GM19468 (cell line): ENCODE data around the gene IRF2BP1.

Experiments
- ATAC-seq: cut with Tn5 transposase; IDR thresholded peaks from one replicate; pipeline ENCODE4 v1.9.1; 2021; ENCODE audit warnings: mild to moderate bottlenecking, moderate library complexity, moderate number of reproducible peaks; ENCODE audit not compliant: unreplicated experiment; ENCODE audit errors: extremely low read depth

IRF2BP1 gene, protein sequence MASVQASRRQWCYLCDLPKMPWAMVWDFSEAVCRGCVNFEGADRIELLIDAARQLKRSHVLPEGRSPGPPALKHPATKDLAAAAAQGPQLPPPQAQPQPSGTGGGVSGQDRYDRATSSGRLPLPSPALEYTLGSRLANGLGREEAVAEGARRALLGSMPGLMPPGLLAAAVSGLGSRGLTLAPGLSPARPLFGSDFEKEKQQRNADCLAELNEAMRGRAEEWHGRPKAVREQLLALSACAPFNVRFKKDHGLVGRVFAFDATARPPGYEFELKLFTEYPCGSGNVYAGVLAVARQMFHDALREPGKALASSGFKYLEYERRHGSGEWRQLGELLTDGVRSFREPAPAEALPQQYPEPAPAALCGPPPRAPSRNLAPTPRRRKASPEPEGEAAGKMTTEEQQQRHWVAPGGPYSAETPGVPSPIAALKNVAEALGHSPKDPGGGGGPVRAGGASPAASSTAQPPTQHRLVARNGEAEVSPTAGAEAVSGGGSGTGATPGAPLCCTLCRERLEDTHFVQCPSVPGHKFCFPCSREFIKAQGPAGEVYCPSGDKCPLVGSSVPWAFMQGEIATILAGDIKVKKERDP

DNA sequence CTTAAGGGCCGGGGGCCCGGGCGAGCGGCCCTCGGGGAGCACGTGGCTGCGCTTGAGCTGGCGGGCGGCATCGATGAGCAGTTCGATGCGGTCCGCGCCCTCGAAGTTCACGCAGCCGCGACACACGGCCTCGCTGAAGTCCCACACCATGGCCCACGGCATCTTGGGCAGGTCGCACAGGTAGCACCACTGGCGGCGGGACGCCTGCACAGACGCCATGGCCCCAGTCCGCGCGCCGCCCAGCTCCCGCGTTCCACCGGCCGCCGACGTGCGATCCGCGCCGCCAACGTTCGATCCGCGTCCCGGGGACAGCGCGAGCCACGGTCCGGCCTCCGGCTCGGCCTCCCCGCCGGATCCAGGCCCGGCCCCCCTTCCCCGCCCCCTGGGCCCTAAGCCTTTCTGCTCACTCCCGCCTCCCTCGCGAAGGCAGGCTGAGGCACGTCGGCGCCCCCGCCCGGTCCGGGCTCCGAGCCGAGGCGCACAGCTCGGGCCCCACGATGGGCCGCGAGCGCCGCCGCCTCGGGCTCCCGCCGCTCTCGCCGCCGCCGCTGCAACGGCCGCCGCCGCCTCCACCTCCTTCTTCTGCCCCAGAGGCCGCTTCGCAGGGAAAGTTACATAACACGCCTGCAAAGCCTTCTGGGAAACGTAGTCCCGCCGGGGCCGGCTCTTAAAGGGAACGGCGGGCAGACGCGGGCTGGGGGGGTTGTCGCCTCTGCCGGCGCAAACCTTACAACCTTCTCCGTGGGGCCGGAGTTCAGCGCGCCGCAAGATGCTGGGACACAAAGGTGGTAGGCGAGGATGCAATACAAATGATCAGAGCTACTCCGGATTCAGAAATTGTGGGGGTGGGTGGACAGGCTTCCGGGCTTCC, at the start of gene IRF2BP1:
IRF2BP1 (minus strand) TSS at position 586 of the 871 bp plus-strand sequence; CDS start at position 219, 367 bp downstream.
- no peak for ATAC-seq

DNA sequence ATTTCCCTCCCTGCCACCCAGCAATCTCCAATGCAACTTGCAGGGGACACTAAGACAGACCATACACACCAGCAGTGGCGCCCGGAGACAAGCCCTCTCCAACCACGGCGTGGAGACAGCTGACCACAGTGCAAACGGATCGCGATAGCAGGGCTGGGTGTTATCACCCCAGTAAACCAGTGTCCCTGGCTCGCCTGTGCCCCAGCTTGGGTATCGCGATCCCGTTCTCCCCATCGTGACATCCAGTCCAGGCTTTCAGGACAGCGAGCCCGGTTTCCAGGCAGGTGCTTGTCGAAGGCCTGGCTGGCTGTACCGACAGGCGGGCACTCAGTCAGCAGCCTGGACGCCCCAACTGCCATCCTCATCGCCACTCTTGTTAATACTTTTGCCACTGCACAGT, 49.3 kb upstream of the IRF2BP1 start:
- no peak for ATAC-seq

DNA sequence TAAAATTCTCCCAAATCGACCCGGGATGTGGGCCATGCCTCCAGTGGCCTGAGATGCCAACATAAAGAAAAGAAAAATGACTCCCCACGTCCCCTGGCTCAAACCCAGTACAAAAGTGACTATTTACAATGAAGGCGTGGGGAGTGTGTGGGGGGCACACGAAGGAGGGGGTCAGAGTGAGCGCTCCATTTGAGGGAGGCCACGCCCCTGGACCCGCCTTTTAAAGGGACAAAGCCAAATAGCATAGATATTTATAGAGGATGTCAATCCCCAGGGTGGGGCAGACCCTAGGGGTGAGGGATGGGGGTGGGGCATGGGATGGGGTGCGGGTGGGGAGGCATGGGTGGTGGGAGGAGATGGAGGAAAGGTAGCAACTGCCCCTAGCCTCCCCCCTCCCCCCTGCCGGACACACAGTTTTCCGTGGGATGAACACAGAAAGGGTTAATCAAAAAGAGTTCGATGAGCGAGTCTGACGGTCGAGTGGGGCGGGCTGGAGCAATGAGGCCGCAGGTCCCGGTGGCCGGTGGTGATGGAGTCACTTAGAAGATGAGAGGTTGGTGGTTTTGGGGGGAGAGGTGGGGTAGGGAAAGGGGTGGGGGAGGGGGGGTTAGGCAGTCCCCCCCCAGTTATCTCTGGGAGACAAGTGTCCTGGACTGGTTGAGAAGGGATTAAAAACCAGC, 48.8 kb upstream of the IRF2BP1 start:
- ATAC-seq = no peak

DNA sequence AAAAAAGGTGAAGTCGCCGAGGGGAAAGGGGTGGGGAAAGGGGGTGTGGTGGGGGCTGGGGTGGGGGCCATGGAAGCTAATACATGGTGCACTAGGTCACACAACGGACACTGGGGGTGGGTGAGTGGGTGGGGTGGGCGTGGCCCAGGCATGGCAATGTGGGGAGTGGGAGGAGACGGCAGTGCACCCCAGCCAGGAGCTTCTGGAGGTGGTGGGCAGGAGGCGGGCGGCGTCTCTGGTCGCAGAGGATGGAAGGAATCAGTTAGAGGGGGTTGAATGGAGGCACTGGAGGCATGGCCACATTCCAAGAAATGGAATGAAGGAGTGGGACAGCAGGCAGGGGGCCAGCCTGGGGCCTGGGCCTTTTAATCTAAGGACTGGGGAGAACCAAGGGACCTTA, 47.8 kb upstream of the IRF2BP1 start:
- no peak for ATAC-seq

DNA sequence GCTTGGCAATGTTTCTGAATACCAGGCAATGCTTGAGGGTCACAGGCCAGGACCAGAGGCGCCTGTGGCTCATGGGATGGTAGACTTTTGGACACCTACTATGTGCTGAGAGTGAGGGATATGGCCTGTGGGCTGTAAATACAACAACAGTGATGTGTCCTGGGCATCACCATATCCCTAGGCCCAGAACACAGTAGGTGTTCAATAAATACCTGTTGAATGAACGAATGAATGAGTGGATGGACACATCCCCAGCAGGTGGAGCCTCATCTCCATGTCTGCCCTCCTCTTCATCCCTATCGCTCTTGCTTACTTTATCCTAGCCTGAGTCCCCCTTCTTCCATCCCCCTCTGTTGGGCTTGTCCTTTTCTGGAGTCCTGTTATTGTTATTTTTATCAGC, 45.1 kb upstream of the IRF2BP1 start:
- ATAC-seq = no peak

DNA sequence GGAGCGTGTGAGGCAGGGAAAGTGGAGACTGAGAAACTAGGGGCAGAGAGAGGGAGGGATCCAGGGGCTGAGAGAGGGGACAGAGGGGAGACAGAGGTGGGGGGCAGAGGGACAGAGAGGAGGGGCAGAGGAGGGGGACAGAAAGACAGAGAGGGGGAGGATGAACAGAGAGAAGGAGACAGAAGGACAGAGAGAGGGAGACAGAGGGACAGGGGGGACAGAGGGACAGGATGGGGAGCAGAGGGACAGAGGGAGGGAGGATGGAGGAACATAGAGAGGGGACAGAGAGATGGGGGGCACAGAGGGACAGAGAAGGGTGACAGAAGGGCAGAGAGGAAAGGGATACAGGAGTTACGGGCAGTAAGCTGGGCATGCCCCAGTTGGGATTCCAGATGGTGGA, 43.3 kb upstream of the IRF2BP1 start:
- ATAC-seq = no peak

DNA sequence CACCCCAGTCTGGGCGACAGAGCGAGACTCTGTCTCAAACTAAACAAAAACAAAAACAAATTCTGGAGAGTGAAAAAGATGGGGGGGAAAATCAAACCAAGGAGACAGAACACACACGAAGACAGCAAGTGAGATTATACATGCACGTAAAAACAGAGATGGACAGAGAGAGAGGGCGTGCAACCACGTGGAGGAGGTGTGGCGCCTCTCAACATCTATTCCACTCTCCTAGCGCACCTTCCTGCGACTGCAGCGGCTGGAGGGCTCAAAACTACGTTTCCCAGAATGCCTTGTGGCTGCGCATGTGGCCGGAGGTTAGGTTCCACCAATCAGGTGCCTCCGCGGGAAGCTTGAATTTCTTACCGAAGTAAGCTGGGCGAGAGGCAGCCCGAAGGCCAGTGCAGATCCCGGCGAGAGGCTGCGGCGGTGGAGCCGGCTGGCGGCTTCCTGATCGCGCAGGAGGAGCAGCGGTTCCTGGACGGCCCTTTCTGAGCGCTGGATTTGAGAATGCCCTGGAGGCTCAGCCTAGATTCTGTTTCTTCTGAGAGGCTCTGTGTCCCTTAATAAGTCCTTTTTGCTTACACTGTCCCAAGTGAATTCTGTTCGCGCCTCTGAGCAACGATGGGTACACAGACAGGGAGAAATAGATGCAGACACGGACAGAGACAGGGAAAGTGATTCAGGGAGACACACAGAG, 41.8 kb upstream of the IRF2BP1 start:
- ATAC-seq = no peak

DNA sequence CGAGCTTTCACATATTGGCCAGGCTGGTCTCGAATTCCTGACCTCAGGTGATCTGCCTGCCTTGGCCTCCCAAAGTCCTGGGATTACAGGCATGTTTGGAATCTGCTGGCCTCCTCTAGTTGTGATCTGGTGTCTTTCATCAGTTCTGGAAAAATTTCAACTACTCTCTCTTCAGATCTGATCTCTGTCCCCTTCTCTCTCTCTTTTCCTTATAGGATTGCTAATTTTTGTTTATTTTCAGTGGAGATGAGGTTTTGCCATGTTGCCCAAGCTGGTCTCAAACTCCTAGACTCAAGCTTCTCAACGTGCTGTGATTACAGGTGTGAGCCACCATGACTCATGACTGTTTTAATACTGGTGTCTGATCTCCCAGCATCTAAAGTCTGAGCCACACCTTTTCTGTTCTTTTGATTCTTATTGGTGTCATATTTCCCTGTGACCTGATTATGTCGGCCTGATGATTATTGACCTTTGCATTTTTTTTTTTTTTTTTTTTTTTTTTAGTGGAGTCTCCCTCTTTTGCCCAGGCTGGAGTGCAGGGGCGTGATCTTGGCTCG, 39.0 kb upstream of the IRF2BP1 start:
- no peak for ATAC-seq

DNA sequence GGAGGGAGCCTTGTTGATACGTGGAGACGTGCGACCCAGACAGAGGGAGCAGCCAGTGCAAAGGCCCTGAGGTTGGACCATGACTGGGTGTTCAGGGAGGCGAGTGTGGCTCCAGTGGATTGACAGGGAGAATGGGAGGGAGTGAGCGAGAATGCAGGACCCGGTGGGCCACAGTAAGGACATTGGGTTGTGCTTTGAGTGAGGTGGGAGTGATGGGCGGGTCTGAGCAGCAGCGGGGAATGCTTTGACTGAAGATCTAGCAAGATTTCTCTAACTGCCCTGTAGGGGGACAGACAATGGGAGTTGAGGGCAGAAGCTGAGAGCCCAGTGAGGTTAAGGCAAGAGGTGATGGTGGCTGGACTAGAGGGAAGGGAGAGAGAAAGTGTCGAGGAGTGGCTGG, 36.3 kb upstream of the IRF2BP1 start:
- ATAC-seq = no peak

DNA sequence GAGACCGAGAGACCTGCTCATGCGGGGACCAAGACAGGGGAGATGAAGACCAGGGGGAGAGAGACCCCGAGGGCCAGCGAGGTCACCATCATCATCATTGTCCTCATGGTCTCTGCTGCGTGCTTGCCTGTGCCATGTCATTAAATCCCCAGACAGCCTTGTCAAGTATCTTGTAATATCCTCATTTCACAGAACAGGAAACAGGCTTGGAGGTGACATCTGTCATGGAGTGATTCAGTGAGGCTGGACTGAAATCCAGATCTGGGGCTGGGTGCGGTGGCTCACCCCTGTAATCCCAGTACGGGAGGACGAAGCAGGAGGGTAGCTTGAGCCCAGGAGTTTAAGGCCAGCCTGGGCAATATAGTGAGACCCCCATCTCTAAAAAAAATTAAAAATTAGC, 34.5 kb upstream of the IRF2BP1 start:
- no peak for ATAC-seq

DNA sequence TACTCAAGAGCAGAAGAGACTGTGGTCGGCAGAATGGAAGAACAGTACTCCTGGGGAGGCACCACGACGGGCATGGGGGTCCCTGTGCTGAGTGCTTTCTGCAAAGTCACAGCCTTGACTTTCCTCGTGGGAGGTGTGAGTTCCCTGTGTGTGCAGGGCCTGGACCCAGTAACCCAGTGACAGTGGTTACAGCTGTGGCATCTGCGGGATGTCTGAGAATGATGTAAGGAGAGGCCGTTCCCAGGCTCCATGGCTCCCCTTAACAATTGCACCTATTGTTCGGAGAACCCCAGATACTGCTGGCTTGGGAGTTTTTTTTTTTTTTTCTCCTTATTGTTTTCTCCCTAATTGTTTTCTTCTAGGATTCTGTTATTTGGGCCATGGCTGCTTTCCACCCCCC, 33.7 kb upstream of the IRF2BP1 start:
- ATAC-seq = no peak

DNA sequence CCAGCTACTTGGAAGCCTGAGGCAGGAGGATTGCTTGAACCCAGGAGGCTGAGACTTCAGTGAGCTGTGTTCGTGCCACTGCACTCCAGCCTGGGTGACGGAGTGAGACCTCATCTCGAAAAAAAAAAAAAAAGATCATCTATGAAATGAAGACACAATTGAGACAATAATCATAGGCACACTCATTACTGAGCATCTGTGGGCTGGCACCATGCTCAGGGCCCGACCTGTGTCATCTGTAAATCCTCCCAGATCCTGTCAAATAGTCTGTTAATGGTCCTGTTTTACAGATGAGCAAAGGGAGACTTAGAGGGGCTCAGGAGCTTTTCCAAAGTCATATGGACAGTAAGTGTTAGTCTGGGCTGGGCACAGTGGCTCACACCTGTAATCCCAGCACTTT, 32.8 kb upstream of the IRF2BP1 start:
- ATAC-seq = no peak

DNA sequence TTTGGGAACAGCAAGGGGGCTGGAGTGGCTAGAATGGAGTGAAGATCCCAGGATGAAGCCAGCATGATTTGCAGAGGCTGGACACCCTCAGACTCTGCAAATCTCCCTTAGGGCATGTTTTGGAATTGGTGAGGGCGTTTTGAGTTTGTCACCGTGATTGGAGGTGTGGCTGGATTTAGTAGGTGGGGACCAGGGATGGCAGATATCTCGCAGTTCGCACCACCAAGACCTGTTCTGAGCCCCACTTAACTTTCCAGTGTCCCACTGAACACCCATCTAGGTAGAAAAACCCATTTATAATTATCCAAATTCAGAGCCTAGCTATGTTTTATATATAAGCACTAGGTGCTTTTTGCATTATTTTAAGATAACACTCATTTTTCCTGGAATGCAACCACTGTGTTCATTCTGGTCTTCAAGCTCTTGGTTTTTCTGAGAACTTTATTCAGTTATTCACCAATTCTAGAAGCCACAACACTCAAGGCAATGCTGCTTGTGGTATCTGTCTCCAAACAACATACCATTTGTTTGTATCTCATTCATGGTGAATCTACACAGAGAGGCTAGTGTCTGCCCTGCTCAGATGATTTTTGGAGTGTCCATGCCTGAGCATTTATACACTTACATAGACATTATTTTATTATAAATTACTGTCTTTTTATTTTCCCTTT, 31.6 kb upstream of the IRF2BP1 start:
- ATAC-seq = no peak

DNA sequence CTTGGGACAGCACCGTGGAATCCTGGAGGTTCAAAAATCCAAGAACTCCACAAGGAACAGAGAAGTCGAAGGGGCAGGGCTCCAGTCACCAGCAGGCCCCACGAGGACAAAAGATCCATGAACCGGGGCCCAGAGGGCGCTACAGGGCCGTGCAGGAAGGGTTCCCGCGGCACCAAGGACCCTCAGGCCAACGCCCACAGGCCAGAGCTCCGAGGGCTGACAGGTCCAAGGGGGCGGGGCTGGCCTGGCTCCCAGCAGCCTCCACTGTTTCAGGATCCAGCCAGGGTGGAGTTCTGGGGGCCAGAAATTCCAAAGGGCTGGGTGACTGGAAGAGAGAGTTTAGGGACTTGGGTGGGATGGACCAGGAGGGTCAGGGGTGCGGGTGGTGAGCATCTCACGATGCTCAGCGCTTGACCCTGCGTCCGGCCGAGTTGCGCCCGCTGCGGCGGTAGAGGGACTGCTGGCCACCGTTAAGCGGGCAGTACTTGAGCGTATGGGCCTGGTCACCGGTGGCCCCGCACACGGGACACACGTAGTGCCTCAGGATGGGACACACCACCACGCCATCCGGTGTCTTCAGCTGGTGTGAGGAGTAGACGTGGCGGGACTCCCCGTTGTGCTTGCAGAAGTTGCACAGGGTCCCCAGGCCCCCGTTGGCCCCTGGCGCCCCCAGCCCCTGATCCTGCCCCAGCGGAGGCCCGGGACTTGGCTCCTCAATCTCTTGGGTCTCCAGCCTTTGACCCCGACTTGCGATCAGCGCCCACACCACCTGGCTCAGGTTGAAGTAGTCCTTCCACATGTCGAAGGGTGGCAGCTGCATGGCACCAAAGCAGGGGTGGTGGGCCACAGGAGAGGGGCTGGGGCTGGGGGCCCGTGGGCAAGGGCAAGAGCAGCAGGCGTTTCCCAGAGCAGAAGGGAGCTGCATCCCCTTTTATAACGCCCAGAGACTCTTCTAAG, 28.2 kb upstream of the IRF2BP1 start, which contains the start of gene NANOS2:
NANOS2 (minus strand) TSS at position 905 of the 957 bp plus-strand sequence; CDS start at position 820, 85 bp downstream.
- no peak for ATAC-seq

DNA sequence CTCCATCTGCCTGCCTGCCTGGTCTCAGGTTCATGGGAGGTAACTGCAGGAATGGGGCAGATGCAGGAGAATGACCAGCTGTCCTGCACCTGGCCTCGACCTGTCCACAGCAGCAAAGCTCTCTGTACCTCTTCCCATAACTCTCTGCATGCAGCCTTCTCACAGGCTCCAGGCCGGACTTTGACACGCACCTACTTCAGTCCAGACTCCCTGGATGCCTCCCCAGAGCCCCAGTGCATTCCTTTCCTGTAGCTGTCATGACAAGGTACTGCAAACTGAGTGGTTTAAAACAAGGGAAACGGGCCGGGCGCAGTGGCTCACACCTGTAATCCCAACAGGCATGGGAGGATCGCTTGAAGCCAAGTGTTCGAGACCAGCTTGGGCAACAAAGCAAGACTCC, 25.4 kb upstream of the IRF2BP1 start:
- no peak for ATAC-seq

DNA sequence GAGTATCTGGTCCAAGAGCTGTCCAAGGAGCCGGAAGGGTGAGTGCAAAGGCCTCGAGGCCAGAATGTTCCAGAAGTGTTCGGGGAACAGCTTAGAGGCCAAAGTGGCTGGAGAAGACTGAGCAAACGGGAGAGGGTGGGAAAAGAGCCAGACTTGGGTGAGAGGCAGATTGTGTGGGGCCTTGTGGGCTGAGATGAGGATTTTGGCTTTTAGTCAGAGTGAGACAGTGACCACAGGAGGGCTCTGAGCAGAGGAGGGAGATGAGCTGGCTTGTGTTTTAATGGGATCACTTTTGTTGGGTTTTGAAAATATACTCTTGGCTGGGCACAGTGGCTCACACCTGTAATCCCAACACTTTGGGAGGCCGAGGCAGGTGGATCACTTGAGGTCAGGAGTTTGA, 23.0 kb upstream of the IRF2BP1 start:
- ATAC-seq = no peak

DNA sequence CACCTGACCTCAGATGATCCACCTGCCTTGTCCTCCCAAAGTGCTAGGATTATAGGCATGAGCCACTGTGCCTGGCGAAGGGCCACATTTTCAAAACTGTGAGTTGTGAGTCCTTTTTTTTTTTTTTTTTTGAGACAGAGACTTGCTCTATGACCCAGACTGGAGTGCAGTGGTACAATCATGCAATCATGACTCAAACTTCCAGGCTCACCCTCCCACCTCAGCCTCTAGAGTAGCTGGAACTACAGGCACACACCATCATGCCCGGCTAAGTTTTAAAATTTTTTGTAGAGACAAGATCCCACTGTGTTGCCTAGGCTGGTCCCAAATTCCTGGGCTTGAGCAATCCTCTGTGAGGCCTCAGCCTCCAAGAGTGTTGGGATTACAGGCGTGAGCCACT, 20.3 kb upstream of the IRF2BP1 start:
- ATAC-seq = no peak

DNA sequence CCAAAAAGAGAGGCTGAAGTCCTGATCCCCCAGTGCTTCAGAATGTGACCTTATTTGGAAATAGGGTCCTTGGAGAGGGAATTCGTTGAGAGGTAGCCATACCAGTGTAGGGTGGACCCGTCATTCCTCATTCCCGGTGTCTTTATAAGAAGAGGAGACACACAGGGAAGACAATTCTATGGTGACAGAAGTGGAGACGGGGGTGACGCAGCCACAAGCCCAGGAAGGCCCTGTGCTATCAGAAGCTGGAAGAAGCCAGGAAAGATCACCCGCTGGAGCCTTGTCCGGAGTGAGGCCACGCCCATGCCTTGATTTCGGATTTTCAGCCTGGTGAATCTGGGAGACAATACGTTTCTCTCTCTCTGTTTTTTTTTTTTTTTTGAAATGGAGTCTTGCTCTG, 19.1 kb upstream of the IRF2BP1 start:
- ATAC-seq = no peak
